Measurements from ENCODE around the gene FAM124B.

The FAM124B gene, protein sequence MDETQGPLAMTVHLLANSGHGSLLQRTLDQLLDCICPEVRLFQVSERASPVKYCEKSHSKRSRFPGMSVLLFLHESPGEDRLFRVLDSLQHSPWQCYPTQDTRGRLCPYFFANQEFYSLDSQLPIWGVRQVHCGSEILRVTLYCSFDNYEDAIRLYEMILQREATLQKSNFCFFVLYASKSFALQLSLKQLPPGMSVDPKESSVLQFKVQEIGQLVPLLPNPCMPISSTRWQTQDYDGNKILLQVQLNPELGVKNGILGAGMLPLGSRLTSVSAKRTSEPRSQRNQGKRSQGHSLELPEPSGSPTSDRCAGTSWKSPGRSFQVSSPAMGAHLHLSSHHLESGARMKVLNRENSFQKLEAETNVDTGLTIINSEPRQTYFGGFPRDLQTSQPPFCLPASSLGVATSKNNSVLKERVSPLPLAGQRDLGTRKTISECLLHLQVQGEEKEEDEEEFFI

DNA sequence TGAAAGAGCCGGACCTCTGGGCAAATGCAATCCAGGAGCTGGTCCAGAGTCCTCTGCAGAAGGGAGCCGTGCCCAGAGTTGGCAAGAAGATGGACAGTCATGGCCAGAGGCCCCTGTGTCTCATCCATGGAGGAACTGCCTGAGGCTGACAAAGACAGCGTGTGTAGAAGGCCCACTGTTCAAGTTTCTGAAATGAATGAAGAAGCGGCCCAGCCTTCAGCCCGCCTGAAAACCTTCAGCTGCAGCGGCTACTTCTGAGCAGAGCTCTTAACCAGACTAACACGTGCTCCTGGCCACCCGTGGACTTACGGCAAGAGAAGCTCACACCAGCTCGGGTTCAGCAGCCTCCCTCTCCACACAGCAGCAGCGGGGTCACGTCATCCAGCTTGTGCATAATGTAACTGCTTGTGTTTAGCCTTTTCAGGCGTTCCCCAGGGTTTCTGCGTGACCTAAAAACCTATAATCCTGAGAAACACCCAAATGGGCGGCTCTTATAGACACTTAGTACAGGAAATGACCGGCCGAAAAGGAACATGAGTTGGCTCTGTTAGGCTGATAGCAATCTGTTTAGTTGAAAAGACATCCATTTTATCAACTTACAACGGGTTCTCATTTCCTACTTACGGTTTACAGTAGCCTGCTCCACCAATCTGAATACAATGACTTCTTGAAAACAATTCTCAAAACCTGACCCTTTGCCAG, at the start of gene FAM124B:
Gene FAM124B, minus strand, starts transcription at position 467 of the 702 bp plus-strand sequence. Its CDS starts 339 bp downstream, at position 128.
- DNase-seq (ENCODE audit: low read depth, low spot score), result peak; percentile 78

GRCh38 chr2:224449212-224450147, 47.6 kb upstream of the FAM124B start:
- DNase-seq (ENCODE audit: low read depth, low spot score), result no peak

GRCh38 chr2:224448236-224448635, 46.3 kb upstream of the FAM124B start:
- no peak for DNase-seq (ENCODE audit: low read depth, low spot score)

- DNase-seq (ENCODE audit: low read depth, low spot score), result no peak
Observed at GRCh38 chr2:224444783-224445182, 42.9 kb upstream of the FAM124B start.

GRCh38 chr2:224444021-224444420, 42.1 kb upstream of the FAM124B start:
- no peak for DNase-seq (ENCODE audit: low read depth, low spot score)

DNA sequence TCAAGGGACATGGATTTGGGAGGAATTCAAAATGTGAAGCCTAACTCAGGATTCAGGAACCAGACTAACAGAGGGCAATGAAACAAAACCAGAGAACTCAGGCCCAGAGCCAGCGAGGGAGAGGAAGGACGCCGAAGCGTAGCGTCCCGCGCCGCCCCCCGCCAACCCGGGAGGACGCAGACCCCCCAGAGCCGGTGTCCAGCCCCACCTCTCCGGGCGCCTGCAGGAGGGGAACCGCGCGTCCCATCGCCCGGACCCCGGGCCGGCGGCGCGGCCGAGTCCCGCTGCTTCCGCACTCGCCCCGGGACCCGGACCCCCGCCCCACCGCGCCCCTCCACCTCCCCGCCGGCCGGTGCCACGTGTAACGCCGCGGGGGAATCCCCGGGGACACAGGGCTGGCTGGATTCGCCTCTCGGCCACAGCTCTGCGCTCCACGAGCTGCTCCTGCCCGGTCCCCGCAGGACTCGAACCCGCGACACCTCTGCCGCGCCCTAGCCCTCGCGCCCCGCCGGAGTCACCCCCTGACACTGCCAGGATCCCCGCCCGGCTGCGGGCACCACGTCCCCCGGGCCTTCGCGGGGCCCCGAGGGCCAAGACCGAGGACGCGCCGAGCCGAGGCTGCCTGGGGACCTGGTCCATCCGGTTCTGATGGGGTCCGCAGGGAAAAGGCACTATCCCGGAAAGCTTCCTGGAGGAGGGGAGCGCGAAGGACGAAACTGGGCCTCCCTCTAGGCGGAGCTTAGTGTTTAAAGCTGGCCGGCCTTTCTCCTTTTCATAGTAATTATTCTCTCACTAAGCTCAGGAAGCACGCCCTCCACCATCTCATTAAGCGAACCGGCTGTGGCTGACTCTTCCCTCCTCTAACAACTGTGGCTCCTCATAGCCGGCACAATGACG, 40.4 kb upstream of the FAM124B start:
- no peak for DNase-seq (ENCODE audit: low read depth, low spot score)

DNA sequence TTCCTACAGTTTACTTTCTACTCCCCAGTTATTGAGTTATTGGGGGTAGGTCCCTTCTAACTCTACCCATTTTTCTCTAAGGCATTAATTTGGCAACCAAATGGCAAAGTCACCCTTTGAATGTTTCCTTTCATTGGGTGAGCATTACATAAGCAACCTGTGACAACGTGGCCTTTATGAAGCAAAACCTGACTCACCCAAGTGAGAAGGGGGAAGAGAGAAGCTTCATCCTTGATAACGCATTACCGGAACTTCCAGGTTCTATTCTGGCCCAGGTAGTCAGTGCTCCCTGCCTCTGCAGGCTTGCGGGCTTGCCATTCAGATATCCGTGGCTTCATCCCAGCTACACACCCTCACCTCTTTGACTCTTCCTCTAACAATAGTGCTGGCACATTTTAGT, 39.1 kb upstream of the FAM124B start:
- DNase-seq (ENCODE audit: low read depth, low spot score), result no peak

DNA sequence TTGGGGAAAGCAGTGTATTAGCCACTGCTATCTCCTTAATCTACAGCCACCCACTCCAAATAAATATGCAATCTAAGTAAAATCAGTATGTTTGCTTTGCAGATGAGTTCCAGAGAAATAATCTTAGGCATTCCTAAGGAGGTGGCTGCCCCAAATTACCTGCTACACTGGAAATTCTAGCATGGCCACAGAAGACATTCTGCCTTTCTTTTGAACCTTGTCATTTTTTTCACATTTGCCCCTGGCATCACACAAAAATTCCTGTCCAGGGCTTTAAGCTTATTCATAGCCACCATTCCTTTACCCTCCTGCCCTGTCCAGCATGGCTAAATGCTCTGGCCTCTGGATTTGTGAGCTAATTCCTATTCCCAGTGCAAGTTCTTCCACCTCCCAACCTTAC, 36.8 kb upstream of the FAM124B start:
- no peak for DNase-seq (ENCODE audit: low read depth, low spot score)

DNA sequence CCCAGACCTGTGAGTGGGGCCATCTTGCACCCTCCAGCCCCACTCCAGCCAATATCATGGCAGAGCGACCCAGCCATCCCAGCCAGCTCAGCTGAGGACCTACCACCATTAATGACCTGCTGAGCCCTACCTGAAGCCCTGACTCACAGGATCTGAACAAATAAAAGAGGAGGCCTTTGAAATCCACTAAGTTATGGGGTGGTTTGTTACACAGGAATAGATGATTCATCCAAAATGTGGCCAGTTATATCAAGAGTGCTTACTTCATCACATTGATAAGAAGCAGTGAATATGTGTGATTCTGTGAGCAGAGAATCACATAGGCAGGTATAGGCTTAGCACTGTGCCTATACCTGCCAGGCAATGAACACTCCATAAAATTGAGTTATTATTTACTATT, 34.7 kb upstream of the FAM124B start:
- DNase-seq (ENCODE audit: low read depth, low spot score), result no peak

DNA sequence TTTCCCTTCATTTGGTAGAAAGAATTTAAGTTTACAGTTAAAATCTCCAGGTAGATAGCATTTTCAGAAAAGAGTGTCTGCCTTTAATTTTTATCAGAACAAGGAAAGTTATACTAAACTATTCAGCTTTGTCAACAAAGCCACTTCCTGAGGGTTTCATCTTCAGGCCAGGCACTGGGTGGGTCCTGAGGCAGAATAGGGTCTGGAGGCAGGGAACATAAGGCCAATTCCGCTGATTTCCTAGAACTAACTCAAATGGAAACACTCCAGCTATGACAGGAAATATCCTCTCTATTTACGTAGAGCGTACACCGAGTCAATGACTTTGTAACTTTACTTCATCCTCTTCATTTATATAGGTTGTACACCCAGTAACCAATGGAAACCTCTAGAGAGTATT, 32.7 kb upstream of the FAM124B start:
- DNase-seq (ENCODE audit: low read depth, low spot score), result no peak

DNA sequence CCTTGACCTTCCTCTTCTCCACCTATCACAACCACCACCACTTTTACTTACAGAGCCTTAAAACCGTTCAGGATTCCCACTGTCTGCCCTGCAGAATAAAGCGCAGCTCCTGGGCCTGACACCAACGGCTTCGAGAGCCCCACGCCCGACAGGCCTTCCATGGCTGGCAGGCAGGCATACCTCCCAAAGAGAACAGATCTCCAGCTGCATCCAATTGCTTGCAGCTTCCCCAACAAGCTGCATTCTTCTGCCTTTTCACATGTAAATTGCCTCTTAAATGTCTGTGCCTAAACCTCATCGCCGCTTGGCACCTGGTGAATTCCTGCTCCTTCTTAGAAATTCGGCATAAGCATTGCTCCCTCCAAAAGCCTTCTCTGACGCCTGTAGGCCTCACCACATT, 31.5 kb upstream of the FAM124B start:
- no peak for DNase-seq (ENCODE audit: low read depth, low spot score)

GRCh38 chr2:224432003-224432579, 30.2 kb upstream of the FAM124B start:
- DNase-seq (ENCODE audit: low read depth, low spot score), result no peak

- DNase-seq (ENCODE audit: low read depth, low spot score), result no peak
Observed at GRCh38 chr2:224429441-224429810, 27.5 kb upstream of the FAM124B start.

DNA sequence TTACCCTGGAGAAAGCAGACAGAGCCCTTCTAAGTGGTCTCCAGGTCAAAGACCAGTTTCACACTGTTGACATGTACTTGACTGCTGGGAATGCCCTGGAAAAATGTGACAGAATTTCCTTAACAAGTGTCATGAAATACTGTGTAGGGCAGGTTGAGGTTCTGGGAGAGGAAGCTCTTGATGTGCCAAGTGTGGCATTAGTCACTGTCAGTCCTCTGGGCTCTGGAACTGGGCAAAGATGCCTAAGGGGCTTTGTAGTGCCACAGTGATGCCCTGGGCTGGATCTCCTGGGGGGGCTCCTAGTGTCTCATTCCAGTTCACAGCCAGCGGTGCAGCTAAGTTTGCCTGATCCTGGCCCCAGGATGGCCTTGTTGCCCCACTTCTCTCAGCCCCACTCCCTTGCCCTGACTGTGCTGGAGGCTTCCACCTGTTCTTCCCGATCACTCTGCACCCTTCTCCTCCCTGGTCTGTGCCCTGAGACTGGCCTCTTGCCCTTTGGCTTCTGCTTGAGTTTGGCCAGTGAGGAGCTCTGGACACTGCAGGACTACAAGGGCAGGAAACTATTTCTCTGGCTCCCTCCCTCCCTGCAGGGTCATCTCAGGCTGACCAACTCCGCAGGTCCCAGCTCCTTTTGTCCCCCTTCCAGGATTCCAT, 27.0 kb upstream of the FAM124B start:
- no peak for DNase-seq (ENCODE audit: low read depth, low spot score)

DNA sequence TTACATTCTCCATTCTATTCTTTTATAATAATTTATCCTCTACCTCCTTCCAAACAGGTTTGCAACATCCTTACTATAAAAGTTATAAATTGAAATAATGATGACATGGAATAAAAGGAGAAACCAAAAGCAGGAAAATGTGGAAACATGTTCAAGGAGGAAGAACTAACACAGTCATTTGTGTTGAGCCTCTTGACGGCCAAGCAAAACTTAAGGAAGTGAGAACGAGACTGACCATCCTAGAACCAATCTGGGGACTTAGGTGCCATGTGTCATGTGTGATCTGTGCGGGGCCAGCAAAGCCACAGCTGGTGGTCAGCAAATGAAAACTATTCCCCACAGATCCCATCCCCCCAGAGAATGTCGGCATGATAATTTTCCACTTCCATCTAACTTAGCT, 25.6 kb upstream of the FAM124B start:
- no peak for DNase-seq (ENCODE audit: low read depth, low spot score)

DNA sequence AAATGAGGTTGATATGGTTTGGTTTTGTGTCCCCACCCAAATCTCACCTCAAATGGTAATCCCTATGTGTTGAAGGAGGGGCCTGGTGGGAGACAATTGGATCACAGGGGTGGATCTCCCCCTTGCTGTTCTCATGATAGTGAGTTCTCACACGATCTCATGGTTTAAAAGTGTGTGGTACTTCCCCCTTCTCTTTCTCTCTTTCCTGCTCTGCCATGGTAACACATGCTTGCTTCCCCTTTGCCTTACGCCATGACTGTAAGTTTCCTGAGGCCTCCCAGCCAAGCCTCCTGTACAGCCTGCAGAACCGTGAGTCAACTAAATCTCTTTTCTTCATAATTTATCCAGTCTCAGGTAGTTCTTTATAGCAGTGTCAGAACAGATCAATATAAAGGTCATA, 24.7 kb upstream of the FAM124B start:
- DNase-seq (ENCODE audit: low read depth, low spot score), result no peak

- no peak for DNase-seq (ENCODE audit: low read depth, low spot score)
Observed at GRCh38 chr2:224421065-224421464, 19.2 kb upstream of the FAM124B start.

GRCh38 chr2:224417947-224418346, 16.0 kb upstream of the FAM124B start:
- no peak for DNase-seq (ENCODE audit: low read depth, low spot score)

GRCh38 chr2:224417361-224417729, 15.4 kb upstream of the FAM124B start:
- no peak for DNase-seq (ENCODE audit: low read depth, low spot score)

Data from brain pericyte (primary cell).